Stimulated activated CD4-positive, alpha-beta T cell treated with anti-CD3 and anti-CD28 coated beads, TNF-alpha, amount 100 ng/mL, for 1 hour (primary cell): ENCODE results near the gene B3GNT7.
"Not testable (repeated sequence)": the region's sequence is repeated elsewhere in the genome, so short reads cannot be mapped to it uniquely, and the experiment has no call there.

ENCODE experiments used
- DNase-seq, 3 donors: peaks; one replicate each; pipeline ENCODE4 v3.0.0-alpha.2; 2020; ENCODE audit warnings: low read depth in 3 of 3, low spot score in 1 of 3

B3GNT7 gene

GRCh38 chr2:231395188-231396057 lies at the start of gene B3GNT7:
TSS of gene B3GNT7 (plus strand) at chr2:231395710. CDS start at chr2:231395804, 94 bp downstream.
- DNase-seq, result no peak

GRCh38 chr2:231347081-231347480 lies 48.4 kb upstream of the B3GNT7 start:
- no peak for DNase-seq

- DNase-seq, result no peak
Measured at GRCh38 chr2:231347638-231348037, 47.9 kb upstream of the B3GNT7 start.

GRCh38 chr2:231348173-231348572 lies 47.3 kb upstream of the B3GNT7 start:
- no peak for DNase-seq

- DNase-seq, result no peak
Measured at GRCh38 chr2:231348704-231349373, 46.7 kb upstream of the B3GNT7 start.

- DNase-seq, result not testable (repeated sequence)
Measured at GRCh38 chr2:231349374-231349735, 46.2 kb upstream of the B3GNT7 start.

- DNase-seq, result no peak
Measured at GRCh38 chr2:231351648-231352047, 43.9 kb upstream of the B3GNT7 start.

- DNase-seq, result no peak
Measured at GRCh38 chr2:231353469-231353868, 42.0 kb upstream of the B3GNT7 start.

GRCh38 chr2:231355508-231356465 lies 39.7 kb upstream of the B3GNT7 start:
- no peak for DNase-seq

GRCh38 chr2:231356466-231356844 lies 39.1 kb upstream of the B3GNT7 start:
- no peak for DNase-seq

- no peak for DNase-seq
Measured at GRCh38 chr2:231357048-231357447, 38.5 kb upstream of the B3GNT7 start.

GRCh38 chr2:231357931-231358330 lies 37.6 kb upstream of the B3GNT7 start:
- DNase-seq, result no peak

- no peak for DNase-seq
Measured at GRCh38 chr2:231359441-231359840, 36.1 kb upstream of the B3GNT7 start.

GRCh38 chr2:231359948-231360347 lies 35.6 kb upstream of the B3GNT7 start:
- no peak for DNase-seq

- DNase-seq, result no peak
Measured at GRCh38 chr2:231360401-231360800, 35.1 kb upstream of the B3GNT7 start.

GRCh38 chr2:231360881-231361371 lies 34.6 kb upstream of the B3GNT7 start:
- no peak for DNase-seq

GRCh38 chr2:231361701-231362554 lies 33.6 kb upstream of the B3GNT7 start:
- DNase-seq, result no peak

GRCh38 chr2:231362555-231363184 lies 32.8 kb upstream of the B3GNT7 start:
- no peak for DNase-seq

- DNase-seq, result no peak
Measured at GRCh38 chr2:231364061-231364460, 31.4 kb upstream of the B3GNT7 start.
